HepG2 (cell line): Measurements from ENCODE around the gene DLX3. TPM values are rescaled to one million over a fixed set of nuclear protein-coding genes. Genes with fewer than 3 reads are reported as not detected.
A peak's percentile ranks its signal among the peaks of the same experiment; 100 is the strongest.

Source experiments
- ATAC-seq: fragments of 200-7000 bp; cut with Tn5 transposase; 3 replicates; pipeline ENCODE4 v1.9.1; 2020; ENCODE audit warnings: mild to moderate bottlenecking, moderate library complexity
- BruUV-seq: library from RNA; stranded (reverse); fragments of 400-500 nt; replicated peaks from 2 replicates; lab custom pipeline; 2021; lab: Mats Ljungman, UMichigan
- CTCF ChIA-PET: fragments of 300-600 bp; formaldehyde crosslinking; extraction: SDS; loops from one replicate; lab custom pipeline; 2021; ENCODE audit warnings: low total read pairs, inconsistent platforms, low intra/inter-chr PET ratio; lab: Yijun Ruan, JAX
- POLR2A ChIA-PET: fragments of 350-600 bp; sonication (Branson Sonifier 250); formaldehyde crosslinking; loops from one replicate; lab custom pipeline; 2020; ENCODE audit warnings: antibody characterized with exemption, inconsistent platforms; lab: Yijun Ruan, JAX
- DNase-seq: peaks from one replicate; pipeline ENCODE4 v3.0.0-alpha.2; 2015; ENCODE audit warnings: low spot score
- FAIRE-seq: peaks from 3 replicates; lab custom pipeline; 2011; peaks lifted over from hg19 to GRCh38; lab: Jason Lieb, UNC
- H2AFZ ChIP-seq: one replicate; pipeline ENCODE4 v1.6.1; 2011; ENCODE audit warnings: low read length, inconsistent platforms
- H3K27ac ChIP-seq: fragments of 300-600 bp; 3 replicates; pipeline ENCODE4 v1.8.0; 2011; ENCODE audit warnings: mixed run types, mild to moderate bottlenecking, mixed read lengths, low read length, inconsistent platforms; ENCODE audit not compliant: insufficient read depth; ENCODE audit errors: extremely low read length
- H3K27me3 ChIP-seq, 2 experiments: fragments of 200-600 bp in 1 of 2; 2 replicates in 1 of 2; 3 replicates in 1 of 2; pipeline versions ENCODE4 v1.6.0 to v1.8.0; 2011; ENCODE audit warnings: low read length in 2 of 2, mild to moderate bottlenecking in 2 of 2, moderate library complexity in 2 of 2, inconsistent platforms in 1 of 2; ENCODE audit not compliant: insufficient read depth in 2 of 2, control insufficient read depth in 1 of 2
- H3K36me3 ChIP-seq, 2 experiments: fragments of 200-600 bp in 1 of 2; replicated peaks in 1 of 2; 2 replicates in 1 of 2; 3 replicates in 1 of 2; pipeline versions ENCODE4 v1.5.1 to v1.8.0; 2011; ENCODE audit warnings: low read length in 2 of 2, inconsistent platforms in 1 of 2; ENCODE audit not compliant: insufficient read depth in 2 of 2, control insufficient read depth in 1 of 2
- H3K4me1 ChIP-seq: 2 replicates; pipeline ENCODE4 v1.5.1; 2012; ENCODE audit warnings: low read length, inconsistent platforms; ENCODE audit not compliant: insufficient read depth
- H3K4me2 ChIP-seq: 2 replicates; pipeline ENCODE4 v1.6.0; 2011; ENCODE audit warnings: low read depth, low read length, inconsistent platforms
- H3K4me3 ChIP-seq, 3 experiments: fragments of 200-600 bp in 1 of 3; sonication (generic), shearing (Covaris generic) in 1 of 3; replicated peaks in 1 of 3; 2 replicates each; pipeline ENCODE4 v1.5.1; 2011 to 2016; ENCODE audit warnings: low read length in 3 of 3, inconsistent platforms in 2 of 3, low read depth in 2 of 3, mild to moderate bottlenecking in 2 of 3, control low read depth in 1 of 3, mixed read lengths in 1 of 3; ENCODE audit not compliant: insufficient read depth in 1 of 3
- H3K79me2 ChIP-seq: one replicate; pipeline ENCODE4 v1.6.1; 2011; ENCODE audit warnings: low read length, inconsistent platforms; ENCODE audit not compliant: insufficient read depth
- H3K9ac ChIP-seq: 2 replicates; pipeline ENCODE4 v1.6.0; 2011; ENCODE audit warnings: mild to moderate bottlenecking, low read depth, low read length, inconsistent platforms; ENCODE audit not compliant: insufficient read depth
- H3K9me3 ChIP-seq: 2 replicates; pipeline ENCODE4 v1.5.1; 2012; ENCODE audit warnings: mild to moderate bottlenecking, low read length
- H4K20me1 ChIP-seq: 2 replicates; pipeline ENCODE4 v1.6.0; 2011; ENCODE audit warnings: inconsistent platforms, mild to moderate bottlenecking, low read length, moderate library complexity; ENCODE audit not compliant: insufficient read depth
- AGO2 ChIP-seq: fragments of 200-400 bp; formaldehyde crosslinking; optimal IDR thresholded peaks from 2 replicates; pipeline ENCODE3; 2017; ENCODE audit warnings: mild to moderate bottlenecking, low read depth, low read length, moderate library complexity
- CBFB ChIP-seq: sonication (generic); formaldehyde crosslinking; IDR thresholded peaks from 2 replicates; pipeline ENCODE4 v1.4.0; 2020; ENCODE audit warnings: missing genetic modification reagents
- CCDC6 ChIP-seq: sonication (generic); formaldehyde crosslinking; IDR thresholded peaks from 2 replicates; pipeline ENCODE4 v1.8.1; 2022; ENCODE audit warnings: mild to moderate bottlenecking, missing genetic modification reagents, moderate library complexity
- CHD4 ChIP-seq: fragments of 200-600 bp; sonication (generic); IDR thresholded peaks from 2 replicates; pipeline ENCODE4 v1.7.0; 2017; ENCODE audit warnings: mild to moderate bottlenecking, low read length, borderline replicate concordance
- DDIT3 ChIP-seq: sonication (generic); formaldehyde crosslinking; IDR thresholded peaks from 2 replicates; pipeline ENCODE4 v1.4.0; 2020; ENCODE audit warnings: mild to moderate bottlenecking, missing genetic modification reagents
- IRF2 ChIP-seq: IDR thresholded peaks from 2 replicates; pipeline ENCODE4 v1.6.1; 2018; ENCODE audit warnings: missing genetic modification reagents, missing compliant biosample characterization
- KAT8 ChIP-seq: IDR thresholded peaks from 2 replicates; pipeline ENCODE4 v1.6.1; 2016; ENCODE audit warnings: missing genetic modification reagents, missing compliant biosample characterization
- MBNL3 ChIP-seq: fragments of 250-450 bp; sonication (Bioruptor Pico); conservative IDR thresholded peaks from 2 replicates; pipeline ENCODE4 v1.8.0; 2022; ENCODE audit warnings: mild to moderate bottlenecking, inconsistent platforms
- NFIB ChIP-seq: sonication (generic); formaldehyde crosslinking; IDR thresholded peaks from 2 replicates; pipeline ENCODE4 v1.9.0; 2021; ENCODE audit warnings: missing genetic modification reagents, mild to moderate bottlenecking, borderline replicate concordance
- NFYB ChIP-seq: sonication (generic); formaldehyde crosslinking; IDR thresholded peaks from 2 replicates; pipeline ENCODE4 v1.4.0; 2020; ENCODE audit warnings: missing genetic modification reagents
- NONO ChIP-seq, 2 experiments: fragments of 450-650 bp in 1 of 2; sonication (generic) in 1 of 2; formaldehyde crosslinking in 1 of 2; IDR thresholded peaks in 1 of 2; conservative IDR thresholded peaks in 1 of 2; 2 replicates each; pipeline versions ENCODE4 v1.6.1 to v1.8.0; 2017 to 2022; ENCODE audit warnings: mild to moderate bottlenecking in 1 of 2, missing genetic modification reagents in 1 of 2, moderate library complexity in 1 of 2
- RARG ChIP-seq: sonication (generic); formaldehyde crosslinking; IDR thresholded peaks from 2 replicates; pipeline ENCODE4 v1.4.0; 2020; ENCODE audit warnings: low read depth, mild to moderate bottlenecking, missing genetic modification reagents
- SMC3 ChIP-seq: IDR thresholded peaks from 2 replicates; pipeline ENCODE4 v1.6.1; 2011; ENCODE audit warnings: low read length, improper control_type of control experiment
- SP1 ChIP-seq, 2 experiments: fragments of 450-650 bp in 1 of 2; sonication (generic) in 1 of 2; formaldehyde crosslinking in 1 of 2; IDR thresholded peaks; 2 replicates each; pipeline versions ENCODE4 v1.4.0 to v1.6.1; 2016 to 2020; ENCODE audit warnings: missing genetic modification reagents in 1 of 2
- THAP7 ChIP-seq: sonication (generic); formaldehyde crosslinking; IDR thresholded peaks from 2 replicates; pipeline ENCODE4 v1.8.1; 2023; ENCODE audit warnings: mild to moderate bottlenecking, missing genetic modification reagents
- XBP1 ChIP-seq: sonication (generic); formaldehyde crosslinking; IDR thresholded peaks from 2 replicates; pipeline ENCODE4 v1.5.0; 2020; ENCODE audit warnings: missing genetic modification reagents
- ZBTB21 ChIP-seq: sonication (generic); formaldehyde crosslinking; IDR thresholded peaks from 2 replicates; pipeline ENCODE4 v1.4.0; 2020; ENCODE audit warnings: missing genetic modification reagents
- ZBTB42 ChIP-seq: sonication (generic); formaldehyde crosslinking; IDR thresholded peaks from 2 replicates; pipeline ENCODE4 v1.5.0; 2020; ENCODE audit warnings: mild to moderate bottlenecking, missing genetic modification reagents
- ZBTB7B ChIP-seq: sonication (generic); formaldehyde crosslinking; IDR thresholded peaks from 2 replicates; pipeline ENCODE4 v1.4.0; 2020; ENCODE audit warnings: missing genetic modification reagents
- ZNF101 ChIP-seq: sonication (generic); formaldehyde crosslinking; IDR thresholded peaks from 2 replicates; pipeline ENCODE4 v1.4.0; 2020; ENCODE audit warnings: mild to moderate bottlenecking, low read depth, missing genetic modification reagents, borderline replicate concordance
- ZNF230 ChIP-seq: sonication (generic); formaldehyde crosslinking; IDR thresholded peaks from 2 replicates; pipeline ENCODE4 v1.4.0; 2020; ENCODE audit warnings: mild to moderate bottlenecking, missing genetic modification reagents
- ZNF274 ChIP-seq: sonication (generic); formaldehyde crosslinking; IDR thresholded peaks from 2 replicates; pipeline ENCODE4 v1.5.1; 2020; ENCODE audit warnings: mild to moderate bottlenecking, missing genetic modification reagents
- ZNF335 ChIP-seq: sonication (generic); formaldehyde crosslinking; IDR thresholded peaks from 2 replicates; pipeline ENCODE4 v1.4.0; 2020; ENCODE audit warnings: missing genetic modification reagents
- ZNF337 ChIP-seq: sonication (generic); formaldehyde crosslinking; IDR thresholded peaks from 2 replicates; pipeline ENCODE4 v1.5.1; 2020; ENCODE audit warnings: missing genetic modification reagents, low read depth, mild to moderate bottlenecking, borderline replicate concordance
- ZNF552 ChIP-seq: sonication (generic); formaldehyde crosslinking; IDR thresholded peaks from 2 replicates; pipeline ENCODE4 v1.9.0; 2022; ENCODE audit warnings: missing genetic modification reagents, mild to moderate bottlenecking, borderline replicate concordance
- ZNF614 ChIP-seq: IDR thresholded peaks from 2 replicates; pipeline ENCODE4 v1.6.1; 2018; ENCODE audit warnings: missing biosample characterization, missing genetic modification reagents, inconsistent platforms, borderline replicate concordance
- ZNF616 ChIP-seq: sonication (generic); formaldehyde crosslinking; IDR thresholded peaks from 2 replicates; pipeline ENCODE4 v1.5.0; 2020; ENCODE audit warnings: low read depth, mild to moderate bottlenecking, missing genetic modification reagents
- ZNF7 ChIP-seq: IDR thresholded peaks from 2 replicates; pipeline ENCODE4 v1.6.1; 2016; ENCODE audit warnings: missing biosample characterization, missing genetic modification reagents
- ZSCAN29 ChIP-seq: sonication (generic); formaldehyde crosslinking; conservative IDR thresholded peaks from 2 replicates; pipeline ENCODE4 v1.4.0; 2020; ENCODE audit warnings: mild to moderate bottlenecking, missing genetic modification reagents
- WGBS: methylation state at CpG from one replicate; pipeline ENCODE4 v1.1.6; 2017; ENCODE audit warnings: low lambda C conversion rate; 5-methylcytosine and 5-hydroxymethylcytosine counted together
- in situ Hi-C: cut with HindIII; loops from 2 replicates; pipeline ENCODE4 v1.10.0; 2017; ENCODE audit warnings: low pct_unique_long_range_greater_than_20kb; ENCODE audit not compliant: extremely low pct_ligation_motif_present
- intact Hi-C: fragments of 100-400 bp; cut with micrococcal nuclease; formaldehyde crosslinking; loops from one replicate; pipeline ENCODE4 v1.10.0; 2022; ENCODE audit not compliant: unreplicated experiment
- polyA plus RNA-seq, 8 experiments: library from polyadenylated mRNA; depleted of rRNA in 3 of 8; stranded (reverse) in 7 of 8; unstranded in 1 of 8; fragments of >200 nt; fragmentation: Illumina TruSeq in 4 of 8; extraction: Trizol in 4 of 8; gene quantifications; 2 replicates each; pipeline versions ENCODE4 v1.2.1 to v1.2.3, GENCODE V29; 2011 to 2016; ENCODE audit warnings: low read depth in 4 of 8, missing spikeins in 1 of 8, mixed read lengths in 1 of 8; ENCODE audit not compliant: insufficient read depth in 1 of 8
- total RNA-seq, 5 experiments: library from RNA; depleted of rRNA; stranded (reverse); fragments of >200 nt; fragmentation: Illumina TruSeq; extraction: Trizol; gene quantifications; 2 replicates each; pipeline ENCODE4 v1.2.3, GENCODE V29; 2016; ENCODE audit warnings: low read depth in 1 of 5

DLX3 gene
- total and polyA plus RNA-seq, 2 of the 13 experiments (the other 11 are each of a cell fraction or from before 2014, with no cell fraction given) = 0.03 TPM; not detected in 1

GRCh38 chr17:50026837-50027171, 31.8 kb upstream of the DLX3 start:
- in situ Hi-C loops (loop anchor here (5.0 kb wide), 1 partner anchor 60 kb away; no protein-coding TSS in a partner anchor), intact Hi-C loops (loop anchor here (1.0 to 2.0 kb wide), 3 partner anchors 30 to 60 kb away; partner anchors contain the start of gene ITGA3)
- Histone ChIP-seq H3K27ac (no peak overlapping the region), H3K9me3 (no peaks in the 10 kb centered on the region), H3K79me2 (no peaks in the 10 kb centered on the region), H3K27me3 (peaks cover 0 to 7% of the 10 kb centered on the region in 2 experiments; a peak in 2 of 5 replicates), H4K20me1 (no peaks in the 10 kb centered on the region), H3K4me3 (no peak overlapping the region), H3K36me3 (no peaks in the 10 kb centered on the region), H3K9ac (no peak overlapping the region), H3K4me2 (no peak overlapping the region), H2AFZ (no peak overlapping the region), H3K4me1 (peaks cover 12% of the 10 kb centered on the region)
- POLR2A ChIA-PET = no interaction called here
- WGBS = 0% methylated on average over 6 of the region's 6 CpGs
- FAIRE-seq = peak; percentile 97
- no TSS peak for BruUV-seq
- ATAC-seq = peak; percentile 91
- CTCF ChIA-PET = interaction anchor here (1.0 to 4.9 kb wide), 5 partner anchors 53 to 68 kb away, joined by 3 to 71 read pairs (median 6); partner anchors contain the start of gene PDK2
- peak; percentile 57 for DNase-seq
- TF ChIP-seq SP1 (IDR thresholded peaks at IDR 0.05) (no peak), SP1 (CRISPR knock-in tag; IDR thresholded peaks at IDR 0.05) (0 out of 2 replicates have a peak, but pooled peaks have one; percentile 20), ZBTB21 (CRISPR knock-in tag) (no peak), NFYB (CRISPR knock-in tag) (no peak), ZNF616 (CRISPR knock-in tag) (no peak), ZNF274 (no peak), ZSCAN29 (CRISPR knock-in tag) (no peak), AGO2 (no peak), XBP1 (CRISPR knock-in tag) (no peak), ZNF101 (CRISPR knock-in tag) (no peak), CHD4 (no peak), SMC3 (peak; percentile 93), ZNF337 (CRISPR knock-in tag) (no peak), ZNF614 (no peak), IRF2 (CRISPR knock-in tag) (0 out of 2 replicates have a peak, but pooled peaks have one; percentile 44), ZBTB42 (CRISPR knock-in tag) (no peak), ZNF230 (no peak), DDIT3 (CRISPR knock-in tag) (no peak), ZNF7 (CRISPR knock-in tag) (no peak), KAT8 (no peak), CBFB (CRISPR knock-in tag) (no peak), RARG (CRISPR knock-in tag) (no peak), ZNF552 (no peak), NONO (IDR thresholded peaks at IDR 0.05) (no peak), NONO (CRISPR knock-in tag; conservative IDR thresholded peaks at IDR 0.05) (no peak), ZNF335 (CRISPR knock-in tag) (0 out of 2 replicates have a peak, but pooled peaks have one; percentile 32), THAP7 (CRISPR knock-in tag) (no peak), NFIB (CRISPR knock-in tag) (no peak), MBNL3 (CRISPR knock-in tag) (no peak), ZBTB7B (CRISPR knock-in tag) (no peak), CCDC6 (CRISPR knock-in tag) (no peak)
